GM12873 (cell line): ENCODE measurements around the gene SEBOX.

Experiments used
- TF ChIP-seq, protein P1 (sequence below): IDR thresholded peaks from 2 replicates; pipeline ENCODE4 v1.5.1; 2012; ENCODE audit warnings: low read depth, mild to moderate bottlenecking, moderate library complexity, low read length, control low read depth; ENCODE audit not compliant: insufficient read depth; ENCODE audit errors: missing control alignments

The SEBOX gene

DNA sequence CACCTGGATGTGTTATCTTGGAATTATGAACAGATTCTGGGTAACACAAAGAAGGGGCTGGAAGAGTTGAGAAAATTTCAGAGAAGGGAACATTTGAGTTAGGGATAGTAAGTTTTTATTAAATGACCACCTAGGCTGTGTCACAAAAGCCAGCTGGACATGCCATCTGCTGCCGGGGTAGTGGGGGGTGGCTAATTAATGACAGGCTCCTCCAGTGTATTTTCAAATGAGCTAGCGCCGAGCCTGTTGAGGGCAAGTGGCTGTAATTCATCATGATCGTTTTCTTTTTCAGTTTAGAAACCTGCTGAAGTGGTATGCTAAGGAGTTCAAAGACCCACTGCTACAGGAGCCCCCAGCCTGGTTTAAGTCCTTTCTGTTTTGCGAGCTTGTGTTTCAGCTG lies 39.8 kb downstream of the SEBOX start:
- TF ChIP-seq, protein P1, sequence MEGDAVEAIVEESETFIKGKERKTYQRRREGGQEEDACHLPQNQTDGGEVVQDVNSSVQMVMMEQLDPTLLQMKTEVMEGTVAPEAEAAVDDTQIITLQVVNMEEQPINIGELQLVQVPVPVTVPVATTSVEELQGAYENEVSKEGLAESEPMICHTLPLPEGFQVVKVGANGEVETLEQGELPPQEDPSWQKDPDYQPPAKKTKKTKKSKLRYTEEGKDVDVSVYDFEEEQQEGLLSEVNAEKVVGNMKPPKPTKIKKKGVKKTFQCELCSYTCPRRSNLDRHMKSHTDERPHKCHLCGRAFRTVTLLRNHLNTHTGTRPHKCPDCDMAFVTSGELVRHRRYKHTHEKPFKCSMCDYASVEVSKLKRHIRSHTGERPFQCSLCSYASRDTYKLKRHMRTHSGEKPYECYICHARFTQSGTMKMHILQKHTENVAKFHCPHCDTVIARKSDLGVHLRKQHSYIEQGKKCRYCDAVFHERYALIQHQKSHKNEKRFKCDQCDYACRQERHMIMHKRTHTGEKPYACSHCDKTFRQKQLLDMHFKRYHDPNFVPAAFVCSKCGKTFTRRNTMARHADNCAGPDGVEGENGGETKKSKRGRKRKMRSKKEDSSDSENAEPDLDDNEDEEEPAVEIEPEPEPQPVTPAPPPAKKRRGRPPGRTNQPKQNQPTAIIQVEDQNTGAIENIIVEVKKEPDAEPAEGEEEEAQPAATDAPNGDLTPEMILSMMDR: no peak

DNA sequence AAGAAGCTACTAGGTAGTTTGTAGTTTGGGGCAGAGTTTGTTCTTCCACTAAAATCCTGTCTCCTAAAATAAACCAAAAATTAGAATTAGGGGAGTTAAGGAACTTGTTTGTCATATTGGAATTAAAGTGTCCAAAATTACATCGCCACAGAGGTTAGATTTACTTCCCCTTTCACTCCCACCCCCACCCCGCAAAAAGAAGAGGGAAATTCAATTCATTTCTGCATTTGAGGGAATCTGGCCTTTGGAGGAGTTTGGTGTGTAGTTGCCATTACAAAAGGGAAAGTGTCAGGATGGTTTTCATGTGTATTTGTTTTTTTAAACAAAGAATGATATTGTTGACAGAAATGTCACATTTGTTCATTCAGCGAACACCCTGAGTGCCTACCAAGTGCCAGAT lies 40.2 kb downstream of the SEBOX start:
- TF ChIP-seq, protein P1: no peak

DNA sequence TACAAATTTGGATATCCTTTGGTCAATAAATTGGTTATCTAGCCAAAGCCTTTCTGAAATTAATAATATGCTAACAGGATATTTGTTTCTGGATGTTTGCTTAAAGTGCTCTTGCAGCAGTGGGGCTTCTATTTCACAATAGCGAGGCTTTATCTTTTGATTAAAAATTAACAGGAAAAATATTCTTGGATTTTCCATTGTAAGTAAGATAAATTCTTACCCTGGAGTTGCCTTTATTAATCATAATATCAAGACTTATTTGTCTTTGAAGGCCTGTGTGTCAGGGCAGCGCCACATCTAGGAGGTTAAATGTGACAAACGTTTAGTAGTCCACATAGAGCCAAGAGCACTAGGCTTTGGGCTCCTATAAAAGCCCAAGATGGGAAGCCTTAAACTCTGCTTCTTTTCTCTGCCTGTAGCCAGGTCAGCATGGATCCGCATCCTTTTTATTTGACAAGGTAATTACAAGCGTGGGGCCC lies 40.7 kb downstream of the SEBOX start:
- TF ChIP-seq, protein P1: no peak

DNA sequence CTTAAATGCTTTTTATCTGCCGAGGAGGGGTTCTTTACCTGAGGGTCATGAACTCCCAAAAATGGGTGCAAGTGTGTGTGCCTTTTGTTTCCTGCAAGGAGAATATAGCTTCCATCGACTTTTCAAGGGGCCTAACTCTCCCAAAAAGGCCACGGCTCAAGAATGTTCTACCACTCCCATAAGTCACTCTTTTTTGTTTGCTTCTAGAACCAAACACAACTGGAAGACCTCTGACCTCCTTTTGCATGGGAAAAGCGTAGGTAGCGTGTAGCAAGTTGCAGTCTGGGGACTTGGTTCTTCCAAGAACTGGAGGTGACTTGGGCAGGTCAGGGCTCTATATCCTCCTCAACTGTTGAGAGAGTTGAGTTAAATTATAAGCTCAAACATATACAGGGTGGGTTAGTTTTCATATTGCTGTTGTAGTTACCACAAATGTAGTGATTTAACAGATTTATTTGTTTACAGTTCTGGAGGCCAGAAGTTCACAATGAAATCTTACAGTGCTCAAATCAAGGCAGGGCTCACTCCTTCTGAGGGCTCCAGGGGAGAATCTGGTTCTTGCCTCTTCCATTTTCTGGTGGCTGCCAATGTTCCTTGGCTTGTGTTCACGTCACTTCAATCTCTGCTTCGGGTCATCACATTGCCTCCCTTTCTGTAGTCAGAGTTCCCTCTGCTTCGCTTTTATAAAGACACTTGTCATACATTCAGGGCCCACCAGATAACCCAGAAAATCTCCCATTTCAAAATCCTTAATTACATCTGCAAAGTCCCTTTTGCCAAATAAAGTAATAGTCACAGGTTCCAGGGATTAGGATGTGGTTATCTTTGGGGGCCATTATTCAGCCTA lies 44.6 kb downstream of the SEBOX start:
- TF ChIP-seq, protein P1: no peak

DNA sequence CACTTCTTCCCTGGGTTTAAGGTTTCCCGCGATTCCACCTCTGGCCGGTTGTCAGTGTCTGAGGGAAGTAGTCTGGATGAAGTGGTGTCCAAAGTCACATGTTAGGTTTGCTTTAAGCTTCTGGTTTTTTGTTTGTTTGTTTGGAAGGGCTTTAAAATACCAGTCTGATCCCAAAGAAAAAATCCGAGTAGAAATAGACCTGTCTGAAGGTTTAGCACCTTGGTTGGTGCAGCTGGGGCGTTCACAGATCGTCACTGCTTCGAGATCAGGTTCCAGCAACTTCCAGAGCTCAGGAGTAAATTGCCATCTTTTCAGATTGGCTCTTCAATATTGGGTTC lies 45.4 kb downstream of the SEBOX start:
- TF ChIP-seq, protein P1: no peak

- TF ChIP-seq, protein P1: peak; percentile 1
Measured at GRCh38 chr17:28318759-28319597, 46.0 kb downstream of the SEBOX start, which contains the start of gene TMEM97. TSS of gene TMEM97 (plus strand) at chr17:28319200. CDS start at chr17:28319240, 40 bp downstream.
